Measurements from ENCODE around the gene DIPK1C.
"Not testable (repeated sequence)": the region's sequence is repeated elsewhere in the genome, so short reads cannot be mapped to it uniquely, and the experiment has no call there.

The DIPK1C gene

GRCh38 chr18:74457043-74457724, at the start of gene DIPK1C:
Gene DIPK1C, minus strand, starts transcription at chr18:74457308. Its CDS starts 49 bp downstream, at chr18:74457259.
- no peak for DNase-seq

GRCh38 chr18:74506448-74507084, 49.5 kb upstream of the DIPK1C start:
- DNase-seq, result no peak

- DNase-seq, result no peak
Measured at GRCh38 chr18:74505776-74506175, 48.7 kb upstream of the DIPK1C start.

DNA sequence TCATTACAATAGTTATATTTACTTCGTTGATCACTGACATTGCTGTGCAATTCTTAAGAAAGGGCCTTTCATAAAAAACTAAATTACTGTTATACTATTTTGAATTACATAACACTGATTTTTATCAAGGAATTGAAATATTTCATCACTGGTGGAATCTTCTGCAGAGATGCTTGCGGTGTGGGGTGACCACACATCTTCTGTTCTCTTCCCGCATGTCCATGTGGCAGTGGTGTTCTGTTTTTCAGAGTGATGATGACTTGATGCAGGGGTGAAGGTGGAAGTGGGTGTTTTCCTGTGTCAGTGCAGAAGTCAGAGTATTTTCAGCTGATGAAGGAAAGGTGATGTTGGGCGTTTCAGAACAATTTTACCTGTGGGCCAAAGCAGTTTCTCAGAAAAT, 46.0 kb upstream of the DIPK1C start:
- DNase-seq, result no peak

GRCh38 chr18:74501386-74501785, 44.3 kb upstream of the DIPK1C start:
- DNase-seq, result peak; percentile 4

DNA sequence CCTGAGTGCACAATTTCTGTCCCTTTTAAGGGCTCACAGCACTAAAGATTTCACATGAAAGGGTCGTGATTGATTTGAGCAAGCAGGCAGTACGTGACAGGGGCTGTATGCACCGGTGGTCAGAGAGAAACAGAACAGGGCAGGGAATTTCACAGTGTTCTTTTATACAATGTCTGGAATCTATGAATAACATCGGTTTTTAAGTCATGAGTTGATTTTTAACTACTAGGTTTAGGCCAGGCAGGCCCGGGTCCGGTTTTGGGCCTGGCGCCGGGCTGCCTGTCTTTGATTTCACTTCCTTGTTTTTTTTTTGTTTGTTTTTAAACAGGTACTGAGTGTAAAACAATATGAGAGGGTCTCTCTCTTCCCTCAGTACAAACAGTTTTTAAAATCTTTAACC, 43.7 kb upstream of the DIPK1C start:
- DNase-seq, result not testable (repeated sequence)

- no peak for DNase-seq
Measured at GRCh38 chr18:74500372-74500771, 43.3 kb upstream of the DIPK1C start.

DNA sequence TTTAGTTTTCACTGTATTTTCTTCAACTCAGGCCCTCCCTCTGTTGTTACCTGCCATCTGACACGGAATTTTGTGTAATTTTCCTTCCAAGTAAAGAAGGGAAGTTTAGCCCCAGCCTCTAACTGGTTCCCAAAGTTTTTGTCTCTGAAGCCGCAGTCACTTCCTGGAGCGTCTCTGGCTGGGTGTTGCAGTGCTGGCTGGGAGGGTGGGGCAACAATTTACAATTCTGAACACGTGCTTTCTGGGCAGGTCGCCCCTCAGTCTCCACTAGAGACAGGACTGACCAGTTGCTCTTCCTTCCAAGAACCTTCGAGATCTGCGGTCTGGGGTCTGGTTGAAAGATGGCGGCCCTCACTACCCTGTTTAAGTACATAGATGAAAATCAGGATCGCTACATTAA, 42.5 kb upstream of the DIPK1C start:
- DNase-seq, result peak; percentile 75

DNA sequence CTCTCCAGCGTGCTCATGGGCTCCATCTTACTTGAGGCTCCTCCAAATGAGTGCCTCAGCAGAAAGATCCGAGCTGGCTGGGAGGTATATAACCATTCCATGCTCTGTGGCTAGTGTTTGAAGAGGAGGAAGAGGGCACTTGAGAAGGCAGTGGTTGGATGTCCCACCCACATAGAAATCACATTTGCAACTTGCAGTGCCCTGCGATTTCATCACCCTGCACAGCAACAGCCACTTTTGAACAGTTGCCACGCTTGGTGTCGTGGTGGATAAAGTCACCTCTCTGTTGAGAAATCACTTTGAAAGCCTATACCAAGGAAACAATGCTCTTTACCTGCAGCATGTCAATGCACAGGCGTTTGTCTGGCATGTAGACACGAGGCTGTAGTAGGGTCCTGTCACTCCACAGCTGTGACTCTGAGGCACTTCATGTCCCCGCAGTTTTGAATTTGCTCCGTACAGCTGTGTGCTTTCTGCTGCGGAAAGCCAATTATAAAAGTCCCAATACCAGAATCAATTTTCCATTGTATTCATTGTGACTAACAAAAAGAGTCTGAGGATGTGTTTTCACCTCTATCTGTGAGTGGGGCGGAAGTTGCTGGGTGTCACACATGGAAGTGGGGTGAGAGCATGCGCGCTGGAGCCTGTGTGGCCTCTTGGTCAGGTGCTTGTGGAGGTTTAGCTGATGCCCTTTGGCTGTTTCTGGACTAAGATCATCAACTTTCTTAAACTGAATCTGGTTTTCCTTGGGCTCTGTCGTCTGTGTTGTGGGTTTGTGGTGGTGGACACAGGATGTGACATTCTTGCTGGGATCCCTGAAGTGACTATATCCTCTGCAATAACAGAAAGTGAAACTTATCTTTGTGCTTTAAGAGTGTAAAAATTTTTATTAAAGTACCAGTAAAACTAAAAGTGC, 41.9 kb upstream of the DIPK1C start:
- DNase-seq, result peak; percentile 85

GRCh38 chr18:74497778-74498177, 40.7 kb upstream of the DIPK1C start:
- DNase-seq, result peak; percentile 20

GRCh38 chr18:74497324-74497676, 40.2 kb upstream of the DIPK1C start:
- peak; percentile 14 for DNase-seq

GRCh38 chr18:74496508-74497323, 39.6 kb upstream of the DIPK1C start:
- peak; percentile 43 for DNase-seq

DNA sequence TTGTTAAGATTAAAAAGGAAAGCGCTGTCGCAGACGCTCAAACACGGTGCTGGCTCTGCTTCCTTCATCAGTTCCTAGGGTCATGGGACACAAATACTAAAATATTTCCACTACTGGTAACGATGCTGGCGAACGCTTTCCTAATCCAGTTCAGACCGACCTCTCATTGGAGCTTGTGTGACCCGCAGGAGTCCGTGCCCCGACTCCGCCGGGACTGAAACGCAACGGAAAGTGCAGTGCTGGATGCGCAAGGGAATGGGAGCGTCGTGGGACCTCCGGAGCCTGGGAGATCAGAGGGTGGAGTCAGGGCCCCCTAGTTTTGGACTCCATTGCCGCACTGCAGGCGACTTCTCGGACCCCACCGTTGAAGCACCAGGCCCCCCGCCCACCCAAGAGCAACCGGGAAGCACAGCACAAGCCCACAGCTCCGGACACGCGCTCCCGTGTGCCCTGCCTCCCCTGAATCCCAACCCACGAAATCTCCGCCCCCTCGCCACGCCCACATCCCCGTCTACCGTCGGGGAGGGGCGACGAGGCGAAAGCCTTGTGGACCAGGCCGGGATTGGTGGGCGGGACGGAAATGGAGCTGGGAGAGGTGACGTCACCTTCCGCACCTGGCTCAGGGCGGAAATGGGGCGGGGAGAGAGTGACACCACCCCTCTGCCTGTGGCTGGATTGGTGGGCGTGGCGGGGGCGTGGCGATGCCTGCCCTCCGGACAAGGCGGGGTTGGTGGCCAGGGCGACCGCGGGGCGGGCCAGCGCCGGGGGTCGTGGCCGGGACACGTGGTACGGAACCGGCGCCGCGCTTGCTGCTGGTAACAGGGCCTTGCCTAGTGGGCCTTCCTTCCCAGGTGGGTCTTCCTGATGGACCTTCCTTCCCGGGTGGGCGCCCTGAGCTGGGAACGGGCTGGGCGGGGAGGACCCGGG, 38.7 kb upstream of the DIPK1C start, which contains the start of gene CNDP2:
TSS of gene CNDP2 (plus strand) at position 783 of the 927 bp plus-strand sequence. CDS start 3,611 bp downstream, outside the sequence.
- DNase-seq, result peak; percentile 100

- no peak for DNase-seq
Measured at GRCh38 chr18:74494514-74494913, 37.4 kb upstream of the DIPK1C start.

- DNase-seq, result peak; percentile 54
Measured at GRCh38 chr18:74493689-74494088, 36.6 kb upstream of the DIPK1C start.

GRCh38 chr18:74492259-74492658, 35.2 kb upstream of the DIPK1C start:
- DNase-seq, result no peak

DNA sequence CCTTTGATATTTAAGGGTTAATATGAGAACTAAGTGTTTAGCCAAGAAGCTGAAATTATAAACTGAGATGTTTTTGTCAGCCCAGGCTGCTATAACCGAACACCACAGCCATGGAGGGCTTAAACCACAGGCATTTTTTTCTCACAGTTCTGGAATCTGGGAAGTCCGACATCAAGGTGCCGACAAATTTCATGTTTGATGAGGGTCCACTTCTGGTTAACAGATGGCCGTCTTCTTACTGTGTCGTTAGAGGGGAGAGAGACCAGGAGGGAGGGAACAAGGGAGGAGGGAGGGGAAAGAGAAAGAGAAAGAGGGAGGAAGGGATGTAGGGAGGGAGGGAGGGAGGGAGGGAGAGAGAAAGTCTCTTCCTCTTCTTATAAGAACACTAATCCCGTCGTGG, 32.6 kb upstream of the DIPK1C start:
- no peak for DNase-seq

DNA sequence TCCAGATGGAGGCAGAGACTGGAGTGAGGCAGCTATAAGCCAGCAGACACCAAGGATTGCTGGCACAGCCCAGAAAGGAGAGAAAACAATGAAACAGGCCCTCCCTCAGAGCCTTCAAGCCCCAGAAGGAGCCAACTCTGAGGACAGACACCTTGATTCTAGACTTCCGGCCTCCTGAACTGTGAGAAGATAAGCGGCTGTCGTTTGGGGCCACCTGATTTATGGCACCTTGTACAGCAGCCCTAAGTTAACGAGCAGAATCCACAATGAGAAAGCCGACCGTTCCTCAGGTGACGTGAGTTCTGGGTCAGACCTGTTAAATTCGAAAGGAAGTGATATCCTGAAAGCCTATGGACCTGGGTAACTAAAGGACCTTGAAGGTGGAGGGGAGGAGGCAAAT, 31.8 kb upstream of the DIPK1C start:
- no peak for DNase-seq

- no peak for DNase-seq
Measured at GRCh38 chr18:74488354-74488753, 31.2 kb upstream of the DIPK1C start.

GRCh38 chr18:74486119-74486849, 29.2 kb upstream of the DIPK1C start:
- DNase-seq, result no peak

DNA sequence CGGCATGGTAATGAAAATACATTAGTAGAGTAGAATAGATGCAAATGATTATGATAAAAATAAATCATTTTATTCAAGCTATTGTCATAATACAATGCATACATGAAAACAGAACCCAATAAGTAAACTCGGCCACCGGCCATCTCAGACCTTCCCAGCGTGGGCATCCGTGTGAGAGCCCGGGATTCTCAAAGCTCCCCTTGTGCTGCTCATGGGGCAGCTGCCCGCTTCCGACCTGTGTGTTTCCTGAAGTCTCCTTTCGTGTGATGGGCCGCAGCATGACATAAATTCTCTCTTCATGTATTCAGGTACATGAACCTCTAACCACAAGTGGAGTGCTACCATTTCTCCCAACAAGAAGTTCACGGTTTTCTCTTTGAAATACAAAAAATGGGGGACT, 25.6 kb upstream of the DIPK1C start:
- no peak for DNase-seq

All from activated CD4-positive, alpha-beta T cell treated with anti-CD3 and anti-CD28 coated beads, Interleukin-2, amount 50 U/mL, for 16 hours (primary cell).